ENCODE data around the gene ORM2. TPM values are rescaled to one million over a fixed set of nuclear protein-coding genes. Genes with fewer than 3 reads are reported as not detected.

Gene ORM2
- total and polyA plus RNA-seq, 2 experiments from 2014 or later = 0.76 TPM

GRCh38 chr9:114288193-114289091 lies 41.2 kb upstream of the ORM2 start:
- Histone ChIP-seq H4K20me1 (replicated peaks; ENCODE audit: insufficient read depth) (no peaks in the 10 kb centered on the region), H3K4me2 (no peak overlapping the region), H2AFZ (no peak overlapping the region), H3K4me3 (no peak overlapping the region), H3K27ac (ENCODE audit: low read depth) (no peak overlapping the region), H3K36me3 (ENCODE audit: insufficient read depth) (peaks cover 12% of the 10 kb centered on the region; the same call in 1 of the 2 replicates), H3F3A (replicated peaks; ENCODE audit: low read depth) (no peaks in the 10 kb centered on the region), H3K27me3 (ENCODE audit: insufficient read depth) (no peaks in the 10 kb centered on the region), H3K4me1 (ENCODE audit: insufficient read depth) (peaks cover 7% of the 10 kb centered on the region), H3K9me2 (ENCODE audit: insufficient read depth) (no peaks in the 10 kb centered on the region), H3K79me2 (replicated peaks; ENCODE audit: insufficient read depth) (no peaks in the 10 kb centered on the region)
- Mint-ChIP-seq H3K27me3 (ENCODE audit: insufficient read depth, low read depth, poor library complexity) (no peaks in the 10 kb centered on the region), H3K9me3 (no peaks in the 10 kb centered on the region; the same call in 2 of the 3 replicates), H3K4me1 (peaks cover 23% of the 10 kb centered on the region), H3K27ac (peak overlapping the region; percentile 81; the same call in 1 of the 2 replicates), H3K36me3 (ENCODE audit: low read depth) (peaks cover 15% of the 10 kb centered on the region), H3K4me3 (no peak overlapping the region)
- TF ChIP-seq EZH2phosphoT487 (IDR thresholded peaks at IDR 0.05; ENCODE audit: unreplicated experiment) (no peak), STAT1 (IDR thresholded peaks at IDR 0.05; ENCODE audit: unreplicated experiment) (no peak), POLR2AphosphoS5 (IDR thresholded peaks at IDR 0.05; ENCODE audit: low read depth) (no peak), EZH2 (IDR thresholded peaks at IDR 0.05; ENCODE audit: low read depth, unreplicated experiment) (no peak), REST (IDR thresholded peaks at IDR 0.05; ENCODE audit: unreplicated experiment) (no peak)
- ATAC-seq (peak; percentile 61), DNase-seq (ENCODE audit: low spot score) (peak; percentile 73)

GRCh38 chr9:114289106-114289505 lies 40.6 kb upstream of the ORM2 start:
- DNase-seq (ENCODE audit: low spot score) = no peak
- H3K4me2 ChIP-seq = no peak overlapping the region
- H2AFZ ChIP-seq = no peak overlapping the region
- no peak overlapping the region for H3K27ac Mint-ChIP-seq
- no peak overlapping the region for H3K4me3 Mint-ChIP-seq
- no peaks in the 10 kb centered on the region for H3K79me2 ChIP-seq (replicated peaks; ENCODE audit: insufficient read depth)
- H3K4me1 ChIP-seq (ENCODE audit: insufficient read depth) = peaks cover 7% of the 10 kb centered on the region
- no peaks in the 10 kb centered on the region for H3F3A ChIP-seq (replicated peaks; ENCODE audit: low read depth)
- no peaks in the 10 kb centered on the region; the same call in 1 of the 3 replicates for H3K9me3 Mint-ChIP-seq
- no peak overlapping the region for H3K27ac ChIP-seq (ENCODE audit: low read depth)
- H3K27me3 ChIP-seq (ENCODE audit: insufficient read depth) = no peaks in the 10 kb centered on the region
- ATAC-seq = no peak
- H3K27me3 Mint-ChIP-seq (ENCODE audit: insufficient read depth, low read depth, poor library complexity) = no peaks in the 10 kb centered on the region
- H3K4me1 Mint-ChIP-seq = peaks cover 23% of the 10 kb centered on the region
- no peaks in the 10 kb centered on the region for H4K20me1 ChIP-seq (replicated peaks; ENCODE audit: insufficient read depth)
- H3K9me2 ChIP-seq (ENCODE audit: insufficient read depth) = no peaks in the 10 kb centered on the region
- H3K36me3 Mint-ChIP-seq (ENCODE audit: low read depth) = peaks cover 19% of the 10 kb centered on the region
- H3K4me3 ChIP-seq = no peak overlapping the region
- peaks cover 12% of the 10 kb centered on the region; the same call in 1 of the 2 replicates for H3K36me3 ChIP-seq (ENCODE audit: insufficient read depth)
- TF ChIP-seq JUNB (IDR thresholded peaks at IDR 0.05; ENCODE audit: unreplicated experiment) = no peak
- TF ChIP-seq NANOG (IDR thresholded peaks at IDR 0.05; ENCODE audit: borderline replicate concordance) = no peak
- TF ChIP-seq ZNF331 (CRISPR knock-in tag; IDR thresholded peaks at IDR 0.05; ENCODE audit: low read depth) = no peak
- TF ChIP-seq CREB1 (CRISPR knock-in tag; IDR thresholded peaks at IDR 0.05; ENCODE audit: low read depth) = no peak
- TF ChIP-seq, protein P1, sequence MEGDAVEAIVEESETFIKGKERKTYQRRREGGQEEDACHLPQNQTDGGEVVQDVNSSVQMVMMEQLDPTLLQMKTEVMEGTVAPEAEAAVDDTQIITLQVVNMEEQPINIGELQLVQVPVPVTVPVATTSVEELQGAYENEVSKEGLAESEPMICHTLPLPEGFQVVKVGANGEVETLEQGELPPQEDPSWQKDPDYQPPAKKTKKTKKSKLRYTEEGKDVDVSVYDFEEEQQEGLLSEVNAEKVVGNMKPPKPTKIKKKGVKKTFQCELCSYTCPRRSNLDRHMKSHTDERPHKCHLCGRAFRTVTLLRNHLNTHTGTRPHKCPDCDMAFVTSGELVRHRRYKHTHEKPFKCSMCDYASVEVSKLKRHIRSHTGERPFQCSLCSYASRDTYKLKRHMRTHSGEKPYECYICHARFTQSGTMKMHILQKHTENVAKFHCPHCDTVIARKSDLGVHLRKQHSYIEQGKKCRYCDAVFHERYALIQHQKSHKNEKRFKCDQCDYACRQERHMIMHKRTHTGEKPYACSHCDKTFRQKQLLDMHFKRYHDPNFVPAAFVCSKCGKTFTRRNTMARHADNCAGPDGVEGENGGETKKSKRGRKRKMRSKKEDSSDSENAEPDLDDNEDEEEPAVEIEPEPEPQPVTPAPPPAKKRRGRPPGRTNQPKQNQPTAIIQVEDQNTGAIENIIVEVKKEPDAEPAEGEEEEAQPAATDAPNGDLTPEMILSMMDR (conservative IDR thresholded peaks at IDR 0.05; ENCODE audit: low read depth in 2 of 2) = no peak
- TF ChIP-seq EZH2 (IDR thresholded peaks at IDR 0.05; ENCODE audit: low read depth, unreplicated experiment) = no peak
- TF ChIP-seq POLR2AphosphoS5 (IDR thresholded peaks at IDR 0.05; ENCODE audit: low read depth) = no peak
- TF ChIP-seq EZH2phosphoT487 (IDR thresholded peaks at IDR 0.05; ENCODE audit: unreplicated experiment) = no peak
- TF ChIP-seq, protein P2, sequence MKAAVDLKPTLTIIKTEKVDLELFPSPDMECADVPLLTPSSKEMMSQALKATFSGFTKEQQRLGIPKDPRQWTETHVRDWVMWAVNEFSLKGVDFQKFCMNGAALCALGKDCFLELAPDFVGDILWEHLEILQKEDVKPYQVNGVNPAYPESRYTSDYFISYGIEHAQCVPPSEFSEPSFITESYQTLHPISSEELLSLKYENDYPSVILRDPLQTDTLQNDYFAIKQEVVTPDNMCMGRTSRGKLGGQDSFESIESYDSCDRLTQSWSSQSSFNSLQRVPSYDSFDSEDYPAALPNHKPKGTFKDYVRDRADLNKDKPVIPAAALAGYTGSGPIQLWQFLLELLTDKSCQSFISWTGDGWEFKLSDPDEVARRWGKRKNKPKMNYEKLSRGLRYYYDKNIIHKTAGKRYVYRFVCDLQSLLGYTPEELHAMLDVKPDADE (IDR thresholded peaks at IDR 0.05) = no peak
